Inflammatory macrophage (primary cell): Measurements from ENCODE around the gene PRAC1.
"Not testable (repeated sequence)": the region's sequence is repeated elsewhere in the genome, so short reads cannot be mapped to it uniquely, and the experiment has no call there.

Experiments used
- DNase-seq, 2 donors: peaks; one replicate each; pipeline ENCODE4 v3.0.0-alpha.2; 2020 to 2022

PRAC1 gene

GRCh38 chr17:48726114-48726915 lies 4.0 kb upstream of the PRAC1 start:
- no peak for DNase-seq

GRCh38 chr17:48725288-48726064 lies 3.2 kb upstream of the PRAC1 start:
- DNase-seq = no peak

GRCh38 chr17:48725004-48725287 lies 2.6 kb upstream of the PRAC1 start:
- no peak for DNase-seq

- DNase-seq = peak; percentile 76 to 85
Measured at GRCh38 chr17:48724251-48725003, 2.1 kb upstream of the PRAC1 start.

- DNase-seq = no peak
Measured at GRCh38 chr17:48723423-48724250, 1.3 kb upstream of the PRAC1 start.

- DNase-seq = no peak
Measured at GRCh38 chr17:48722915-48723422, 651 bp upstream of the PRAC1 start, which contains the start of gene PRAC2. TSS of gene PRAC2 (plus strand) at chr17:48723185. CDS start at chr17:48724411, 1,226 bp downstream.

GRCh38 chr17:48721009-48721402 lies 1.3 kb downstream of the PRAC1 start:
- no peak for DNase-seq

GRCh38 chr17:48720266-48721008 lies 1.9 kb downstream of the PRAC1 start:
- no peak for DNase-seq

- no peak for DNase-seq
Measured at GRCh38 chr17:48719642-48720265, 2.6 kb downstream of the PRAC1 start.

- no peak for DNase-seq
Measured at GRCh38 chr17:48718761-48719641, 3.3 kb downstream of the PRAC1 start.

GRCh38 chr17:48718227-48718760 lies 4.0 kb downstream of the PRAC1 start:
- no peak for DNase-seq

GRCh38 chr17:48717367-48718226 lies 4.7 kb downstream of the PRAC1 start:
- peak in 1 of 2 donors; percentile 35 for DNase-seq

- DNase-seq = not testable (repeated sequence)
Measured at GRCh38 chr17:48716549-48716948, 5.8 kb downstream of the PRAC1 start.

- no peak for DNase-seq
Measured at GRCh38 chr17:48715496-48716399, 6.6 kb downstream of the PRAC1 start.

GRCh38 chr17:48711128-48711527 lies 11.2 kb downstream of the PRAC1 start:
- DNase-seq = no peak

- DNase-seq = no peak
Measured at GRCh38 chr17:48704361-48705248, 17.7 kb downstream of the PRAC1 start.
